Activated CD4-positive, alpha-beta T cell treated with anti-CD3 and anti-CD28 coated beads for 36 hours (primary cell): ENCODE data around the gene DAGLA. TPM values are rescaled to one million over a fixed set of nuclear protein-coding genes. Genes with fewer than 3 reads are reported as not detected.

Experiments used
- ATAC-seq: fragments of 200-7000 bp; cut with Tn5 transposase; one replicate; pipeline ENCODE4 v1.10.0; 2021; ENCODE audit warnings: mild to moderate bottlenecking, moderate library complexity
- CTCF ChIA-PET: fragments of 350-600 bp; sonication (Branson Sonifier 250); formaldehyde crosslinking; loops from one replicate; lab custom pipeline; 2021; ENCODE audit warnings: antibody characterized with exemption; lab: Charles Lee
- POLR2A ChIA-PET: fragments of 350-600 bp; sonication (Branson Sonifier 250); formaldehyde crosslinking; loops from one replicate; lab custom pipeline; 2021; ENCODE audit warnings: antibody characterized with exemption, inconsistent platforms; lab: Charles Lee
- DNase-seq: peaks from one replicate; pipeline ENCODE4 v3.0.0-alpha.2; 2020
- H3K27ac Mint-ChIP-seq: one replicate; pipeline ENCODE4 v1.8.0; 2021; ENCODE audit warnings: mixed read lengths
- H3K27me3 Mint-ChIP-seq: one replicate; pipeline ENCODE4 v1.8.0; 2021; ENCODE audit warnings: mixed read lengths
- H3K36me3 Mint-ChIP-seq: one replicate; pipeline ENCODE4 v1.8.0; 2021; ENCODE audit warnings: low read depth, mixed read lengths
- H3K4me1 Mint-ChIP-seq: one replicate; pipeline ENCODE4 v1.8.0; 2021; ENCODE audit warnings: mixed read lengths
- H3K4me3 Mint-ChIP-seq: one replicate; pipeline ENCODE4 v1.8.0; 2021; ENCODE audit warnings: mild to moderate bottlenecking, moderate library complexity, mixed read lengths
- H3K9me3 Mint-ChIP-seq: one replicate; pipeline ENCODE4 v1.8.0; 2021; ENCODE audit warnings: low read depth, mixed read lengths
- intact Hi-C, 2 experiments: fragments of 100-400 bp; cut with DNase I in 1 of 2; cut with micrococcal nuclease in 1 of 2; formaldehyde crosslinking; loops; one replicate each; pipeline versions ENCODE4 v1.14.2 to v1.15.1; 2022 to 2024; cut with DNase I, micrococcal nuclease
- total RNA-seq, 2 experiments: library from RNA; stranded (reverse); gene quantifications; one replicate each; pipeline ENCODE4 v1.2.3, GENCODE V29; 2021

Gene DAGLA
- total RNA-seq, 2 experiments from 2014 or later = 0.09 to 0.14 TPM

DNA sequence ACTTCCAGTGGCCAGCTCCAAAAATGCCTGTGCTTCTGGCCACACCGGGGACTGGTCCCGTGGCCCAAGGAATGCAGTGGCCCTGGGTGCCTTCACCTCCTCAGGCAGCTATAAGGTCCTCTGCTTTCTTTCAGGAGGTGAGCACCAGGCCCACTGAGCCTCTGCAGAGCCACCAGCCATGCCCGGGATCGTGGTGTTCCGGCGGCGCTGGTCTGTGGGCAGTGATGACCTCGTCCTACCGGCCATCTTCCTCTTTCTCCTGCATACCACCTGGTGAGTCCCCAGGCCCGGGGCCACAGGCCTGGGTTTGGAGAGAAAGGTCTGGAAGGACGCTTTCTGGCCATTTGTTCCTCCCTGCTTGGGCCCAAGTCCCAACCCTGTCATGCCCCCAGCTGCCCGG is 39.8 kb downstream of the DAGLA start:
- Mint-ChIP-seq H3K4me1 (no peaks in the 10 kb centered on the region), H3K9me3 (no peaks in the 10 kb centered on the region), H3K36me3 (no peaks in the 10 kb centered on the region), H3K4me3 (no peak overlapping the region), H3K27me3 (no peaks in the 10 kb centered on the region), H3K27ac (no peak overlapping the region)
- intact Hi-C loops = no loop called here
- DNase-seq = no peak
- ATAC-seq = no peak
- ChIA-PET CTCF (interaction anchor here (0.5 to 2.2 kb wide), 3 partner anchors 10 to 392 kb away, joined by 3 to 5 read pairs (median 3); no protein-coding TSS in a partner anchor), POLR2A (no interaction called here)

- no peak overlapping the region for H3K4me3 Mint-ChIP-seq
- intact Hi-C loops = no loop called here
- no peaks in the 10 kb centered on the region for H3K36me3 Mint-ChIP-seq
- H3K9me3 Mint-ChIP-seq = no peaks in the 10 kb centered on the region
- no peaks in the 10 kb centered on the region for H3K4me1 Mint-ChIP-seq
- ATAC-seq = no peak
- ChIA-PET POLR2A (no interaction called here), CTCF (interaction anchor here (2.2 kb wide), 1 partner anchor 82 kb away, joined by 5 read pairs; no protein-coding TSS in a partner anchor)
- no peak overlapping the region for H3K27ac Mint-ChIP-seq
- DNase-seq = no peak
- no peaks in the 10 kb centered on the region for H3K27me3 Mint-ChIP-seq
Measured at GRCh38 chr11:61720597-61720996, 40.4 kb downstream of the DAGLA start.

- Mint-ChIP-seq H3K9me3 (no peaks in the 10 kb centered on the region), H3K4me3 (no peak overlapping the region), H3K4me1 (no peaks in the 10 kb centered on the region), H3K27me3 (no peaks in the 10 kb centered on the region), H3K27ac (no peak overlapping the region), H3K36me3 (no peaks in the 10 kb centered on the region)
- ChIA-PET POLR2A (no interaction called here), CTCF (interaction anchor here (0.7 to 2.2 kb wide), 2 partner anchors 9 to 72 kb away, joined by 3 to 18 read pairs; no protein-coding TSS in a partner anchor)
- intact Hi-C loops = no loop called here
- DNase-seq (no peak), ATAC-seq (no peak)
Measured at GRCh38 chr11:61724437-61724836, 44.2 kb downstream of the DAGLA start.

GRCh38 chr11:61725781-61726231 is 45.6 kb downstream of the DAGLA start:
- intact Hi-C loops = no loop called here
- ChIA-PET POLR2A (no interaction called here), CTCF (interaction anchor here (0.5 kb wide), 1 partner anchor 472 kb away, joined by 3 read pairs; no protein-coding TSS in a partner anchor)
- H3K4me3 Mint-ChIP-seq = no peak overlapping the region
- no peaks in the 10 kb centered on the region for H3K36me3 Mint-ChIP-seq
- no peaks in the 10 kb centered on the region for H3K4me1 Mint-ChIP-seq
- no peaks in the 10 kb centered on the region for H3K27me3 Mint-ChIP-seq
- no peak overlapping the region for H3K27ac Mint-ChIP-seq
- no peak for ATAC-seq
- DNase-seq = no peak
- H3K9me3 Mint-ChIP-seq = no peaks in the 10 kb centered on the region

GRCh38 chr11:61726775-61727174 is 46.6 kb downstream of the DAGLA start:
- Mint-ChIP-seq H3K27ac (no peak overlapping the region), H3K4me1 (no peaks in the 10 kb centered on the region), H3K36me3 (no peaks in the 10 kb centered on the region), H3K27me3 (no peaks in the 10 kb centered on the region), H3K4me3 (no peak overlapping the region), H3K9me3 (no peaks in the 10 kb centered on the region)
- CTCF ChIA-PET = no interaction called here
- intact Hi-C loops = no loop called here
- POLR2A ChIA-PET = no interaction called here
- no peak for ATAC-seq
- DNase-seq = no peak

DNA sequence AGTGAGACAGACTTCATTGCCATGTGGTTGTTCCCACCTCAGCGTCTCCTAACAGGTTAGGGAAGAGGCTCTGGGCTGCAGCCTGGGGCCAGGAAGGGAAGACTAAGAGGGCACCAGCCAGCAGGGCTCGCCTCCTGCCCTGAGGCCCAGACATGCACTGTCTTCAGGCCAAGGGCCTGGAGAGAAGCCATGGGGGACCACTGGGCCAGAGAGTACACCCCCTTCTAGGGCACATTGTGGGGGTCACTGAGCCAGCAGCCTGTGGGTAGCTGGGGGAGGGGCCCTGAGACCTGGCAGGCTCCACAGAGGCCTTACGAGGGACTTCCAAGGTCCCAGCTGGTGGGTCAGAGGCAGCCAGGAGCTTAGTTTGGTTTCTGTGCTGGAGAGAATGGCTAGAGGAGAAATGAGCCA is 47.2 kb downstream of the DAGLA start:
- no peaks in the 10 kb centered on the region for H3K9me3 Mint-ChIP-seq
- H3K4me1 Mint-ChIP-seq = no peaks in the 10 kb centered on the region
- no peaks in the 10 kb centered on the region for H3K36me3 Mint-ChIP-seq
- DNase-seq = no peak
- no peak overlapping the region for H3K4me3 Mint-ChIP-seq
- CTCF ChIA-PET = no interaction called here
- H3K27me3 Mint-ChIP-seq = no peaks in the 10 kb centered on the region
- POLR2A ChIA-PET = no interaction called here
- H3K27ac Mint-ChIP-seq = no peak overlapping the region
- ATAC-seq = no peak
- intact Hi-C loops = no loop called here

- no peaks in the 10 kb centered on the region for H3K9me3 Mint-ChIP-seq
- DNase-seq = no peak
- H3K4me3 Mint-ChIP-seq = no peak overlapping the region
- H3K36me3 Mint-ChIP-seq = no peaks in the 10 kb centered on the region
- H3K27me3 Mint-ChIP-seq = no peaks in the 10 kb centered on the region
- H3K4me1 Mint-ChIP-seq = peaks cover 1% of the 10 kb centered on the region
- intact Hi-C loops = no loop called here
- POLR2A ChIA-PET = no interaction called here
- CTCF ChIA-PET = no interaction called here
- no peak overlapping the region for H3K27ac Mint-ChIP-seq
- no peak for ATAC-seq
Measured at GRCh38 chr11:61728066-61728939, 48.1 kb downstream of the DAGLA start.

- H3K9me3 Mint-ChIP-seq = no peaks in the 10 kb centered on the region
- DNase-seq = peak; percentile 21
- ChIA-PET POLR2A (no interaction called here), CTCF (no interaction called here)
- H3K27ac Mint-ChIP-seq = no peak overlapping the region
- no peak overlapping the region for H3K4me3 Mint-ChIP-seq
- no peak for ATAC-seq
- H3K4me1 Mint-ChIP-seq = peaks cover 2% of the 10 kb centered on the region
- H3K36me3 Mint-ChIP-seq = no peaks in the 10 kb centered on the region
- intact Hi-C loops = no loop called here
- H3K27me3 Mint-ChIP-seq = no peaks in the 10 kb centered on the region
Measured at GRCh38 chr11:61728940-61729219, 48.7 kb downstream of the DAGLA start.

- ChIA-PET POLR2A (interaction anchor here (0.7 kb wide), 1 partner anchor 14 kb away, joined by 8 read pairs; no protein-coding TSS in a partner anchor), CTCF (interaction anchor here (0.5 to 1.2 kb wide), 4 partner anchors 11 to 284 kb away, joined by 3 read pairs; no protein-coding TSS in a partner anchor)
- Mint-ChIP-seq H3K4me1 (peaks cover 2% of the 10 kb centered on the region), H3K36me3 (no peaks in the 10 kb centered on the region), H3K9me3 (no peaks in the 10 kb centered on the region), H3K4me3 (no peak overlapping the region), H3K27me3 (no peaks in the 10 kb centered on the region), H3K27ac (no peak overlapping the region)
- ATAC-seq (no peak), DNase-seq (no peak)
- intact Hi-C loops = loop anchor here in 1 of 2 experiments (5.0 kb wide), 1 partner anchor 33 kb away; no protein-coding TSS in a partner anchor
Measured at GRCh38 chr11:61730240-61730994, 50.2 kb downstream of the DAGLA start.

- intact Hi-C loops = loop anchor here in 1 of 2 experiments (5.0 kb wide), 1 partner anchor 34 kb away; no protein-coding TSS in a partner anchor
- CTCF ChIA-PET = interaction anchor here (0.7 to 1.7 kb wide), 4 partner anchors 13 to 253 kb away, joined by 4 read pairs; no protein-coding TSS in a partner anchor
Measured at GRCh38 chr11:61731211-61731951, 51.2 kb downstream of the DAGLA start.

More at GRCh38 chr11:61731211-61731951, 51.2 kb downstream of the DAGLA start:
- H3K27me3 Mint-ChIP-seq = no peaks in the 10 kb centered on the region
- H3K4me3 Mint-ChIP-seq = no peak overlapping the region
- ATAC-seq = no peak
- no peaks in the 10 kb centered on the region for H3K36me3 Mint-ChIP-seq
- H3K27ac Mint-ChIP-seq = no peak overlapping the region
- H3K4me1 Mint-ChIP-seq = peaks cover 2% of the 10 kb centered on the region
- POLR2A ChIA-PET = interaction anchor here (0.7 kb wide), 1 partner anchor 8 kb away, joined by 3 read pairs; no protein-coding TSS in a partner anchor
- no peak for DNase-seq
- H3K9me3 Mint-ChIP-seq = no peaks in the 10 kb centered on the region
